Stimulated activated CD8-positive, alpha-beta memory T cell treated with anti-CD3 and anti-CD28 coated beads, Interleukin-15, amount 100 ng/mL, for 48 hours (primary cell): ENCODE data around the gene GSTP1.

Experiments used
- DNase-seq, 2 donors: peaks; one replicate each; pipeline ENCODE4 v3.0.0-alpha.2; 2020; ENCODE audit warnings: low read depth in 2 of 2

Gene GSTP1

GRCh38 chr11:67630228-67630942 is 46.8 kb downstream of the GSTP1 start:
- DNase-seq: peak; percentile 96 to 98

DNA sequence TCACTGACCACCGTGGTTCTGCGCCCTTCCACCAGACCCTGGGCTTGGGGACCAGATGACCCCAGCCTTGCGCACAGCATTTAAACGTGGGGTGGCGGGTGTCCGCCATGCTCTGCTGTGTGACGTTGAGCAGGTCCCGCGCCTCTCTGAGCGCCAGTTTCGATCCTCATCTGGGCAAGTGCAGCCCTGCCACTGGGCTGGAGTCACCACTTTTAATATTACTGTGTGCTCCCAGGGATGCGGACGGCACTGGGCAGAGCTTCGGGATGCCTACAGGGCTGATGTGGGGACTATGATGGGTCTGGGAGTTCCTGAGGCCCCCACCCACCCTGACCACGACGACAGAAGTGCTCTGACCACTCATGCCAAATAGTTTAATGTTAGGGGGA is 47.3 kb downstream of the GSTP1 start:
- no peak for DNase-seq

- DNase-seq: no peak
These were observed 47.8 kb downstream of the GSTP1 start for GRCh38 chr11:67631411-67631810.

- no peak for DNase-seq
These were observed 48.2 kb downstream of the GSTP1 start for GRCh38 chr11:67631853-67632174.

DNA sequence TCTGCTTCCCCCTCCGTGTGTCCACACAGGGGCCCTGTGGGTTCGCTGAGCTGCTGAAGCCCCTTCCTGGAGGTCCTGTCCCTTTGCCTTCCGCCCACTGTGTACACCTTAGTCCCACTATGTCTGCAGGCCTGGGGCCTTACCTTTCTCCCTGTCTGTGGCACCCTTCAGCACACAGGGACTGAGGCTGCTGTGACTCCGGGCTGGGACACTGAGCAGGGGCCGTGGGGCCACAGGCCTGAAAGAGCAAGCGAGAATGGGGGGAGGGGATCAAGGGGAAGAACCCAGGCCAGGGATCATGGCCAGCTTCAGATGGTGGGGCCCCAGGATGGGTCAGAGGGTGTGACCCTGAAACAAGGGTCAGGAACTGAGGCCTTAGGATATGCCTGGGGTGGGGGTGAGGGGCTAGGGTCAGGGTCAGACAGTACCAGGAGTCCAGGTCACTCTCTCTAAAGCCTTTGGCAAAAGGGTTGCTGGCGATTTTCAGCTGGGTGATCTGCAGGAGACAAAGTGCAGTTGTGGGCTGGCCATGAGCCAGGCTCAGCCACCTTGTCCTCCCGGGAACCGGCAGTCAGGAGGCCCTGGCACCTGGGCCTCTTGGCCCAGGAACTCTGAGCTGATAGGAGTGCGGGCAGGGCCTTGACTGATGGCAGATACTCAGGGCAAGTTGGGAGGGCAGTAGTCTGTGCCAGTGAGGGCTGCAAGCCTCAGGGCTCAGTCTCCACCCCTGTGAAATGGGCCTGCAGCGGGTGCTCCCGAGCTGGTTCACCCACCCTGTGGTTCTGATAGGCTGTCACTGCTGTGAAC is 48.8 kb downstream of the GSTP1 start:
- DNase-seq: no peak

DNA sequence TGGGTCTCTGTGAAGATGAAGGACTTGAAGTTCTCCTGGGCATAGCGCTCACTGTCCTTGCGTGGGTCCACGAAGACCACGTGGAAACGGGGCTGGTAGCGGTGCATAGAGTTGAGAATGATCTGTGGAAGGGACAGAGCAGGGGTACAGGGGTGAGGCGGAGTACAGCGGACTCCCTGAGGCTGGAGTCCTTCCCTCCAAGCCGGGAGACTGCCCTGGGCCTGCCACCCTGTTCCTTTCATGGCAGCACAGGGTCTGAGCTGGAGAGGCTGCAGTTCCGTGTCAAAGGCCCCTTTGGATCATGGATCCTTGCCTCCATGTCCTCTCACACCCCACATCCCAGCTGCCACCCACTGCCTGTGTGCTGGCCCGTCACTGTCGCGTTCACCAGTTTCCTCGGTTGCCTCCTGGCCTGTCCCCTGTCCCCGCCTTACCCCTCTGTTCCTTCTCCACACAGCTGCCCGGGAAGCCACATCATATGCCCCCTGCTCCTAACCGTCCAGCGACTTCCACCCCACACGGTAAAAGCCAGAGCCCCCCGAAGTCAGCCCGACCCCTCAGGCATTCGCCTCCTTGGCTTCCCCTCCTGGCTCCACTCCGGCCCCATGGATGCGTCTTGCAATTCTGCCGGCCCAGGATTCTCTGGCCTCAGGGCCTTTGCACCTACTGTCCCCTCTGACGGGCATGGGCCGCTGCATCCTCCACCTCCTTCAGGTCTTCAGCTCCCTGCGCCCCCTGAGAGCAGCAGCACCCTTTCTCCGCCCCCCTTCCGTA is 49.6 kb downstream of the GSTP1 start:
- no peak for DNase-seq

DNA sequence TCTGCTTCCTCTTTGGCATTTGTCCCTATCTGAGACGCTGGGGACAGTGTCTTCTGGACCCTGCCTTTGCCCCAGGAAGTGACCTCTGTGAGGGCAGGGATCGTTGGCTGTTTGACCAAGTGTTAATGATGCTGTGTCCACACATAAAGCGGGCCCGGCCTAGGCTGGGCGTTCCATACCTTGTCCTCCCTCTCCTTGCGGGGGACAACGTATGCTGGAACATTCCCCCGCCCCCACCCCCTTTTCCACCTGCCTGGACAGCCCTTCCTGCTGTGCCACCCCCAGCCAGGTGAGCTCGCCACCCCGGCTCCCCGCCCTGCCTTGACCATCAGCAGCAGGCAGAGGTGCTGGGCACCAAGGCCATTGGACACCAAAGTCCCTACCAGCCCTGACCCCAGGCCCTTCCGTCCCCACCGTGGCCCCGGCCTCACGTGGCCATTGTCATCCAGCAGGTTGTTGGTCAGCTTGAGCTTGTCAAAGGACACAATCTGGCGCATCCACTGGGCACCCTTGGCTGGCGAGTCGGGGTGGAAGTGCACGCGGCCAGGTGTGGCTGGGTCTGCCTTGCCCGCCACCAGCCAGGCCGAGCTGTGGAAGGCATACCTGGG is 50.2 kb downstream of the GSTP1 start:
- DNase-seq: no peak

- DNase-seq: no peak
These were observed 51.0 kb downstream of the GSTP1 start for GRCh38 chr11:67634366-67635230.

GRCh38 chr11:67635231-67635521 is 51.6 kb downstream of the GSTP1 start:
- no peak for DNase-seq
